GM13977 (cell line): ENCODE results near the gene NEK7.

Experiments used
- DNase-seq: peaks from one replicate; pipeline ENCODE4 v3.0.0; 2012; ENCODE audit warnings: low spot score
- CTCF ChIP-seq: IDR thresholded peaks from 2 replicates; pipeline ENCODE4 v1.5.1; 2012; ENCODE audit warnings: mild to moderate bottlenecking, control low read depth; ENCODE audit not compliant: insufficient read depth; ENCODE audit errors: extremely low read depth, missing control alignments
- in situ Hi-C: fragments of 300-500 bp; cut with MboI; formaldehyde crosslinking; loops from one replicate; pipeline ENCODE4 v1.12.0; 2022; ENCODE audit warnings: low sequenced_read_pairs, low pct_unique_long_range_greater_than_20kb, mixed read lengths, inconsistent platforms; ENCODE audit not compliant: unreplicated experiment

The NEK7 gene

GRCh38 chr1:198156745-198157240 lies at the start of gene NEK7:
Gene NEK7, plus strand, starts transcription at chr1:198156998. Its CDS starts 75,583 bp downstream, at chr1:198232581.
- in situ Hi-C loops, result loop anchor here (25.0 kb wide), 1 partner anchor 531 kb away; no protein-coding TSS in a partner anchor
- peak; percentile 77 for DNase-seq
- TF ChIP-seq CTCF, result no peak

- in situ Hi-C loops, result no loop called here
- no peak for TF ChIP-seq CTCF
- no peak for DNase-seq
Observed at GRCh38 chr1:198107091-198107501, 49.7 kb upstream of the NEK7 start.

GRCh38 chr1:198108636-198109370 lies 48.0 kb upstream of the NEK7 start:
- in situ Hi-C loops, result no loop called here
- no peak for DNase-seq
- TF ChIP-seq CTCF, result no peak

- DNase-seq, result no peak
- in situ Hi-C loops, result no loop called here
- no peak for TF ChIP-seq CTCF
Observed at GRCh38 chr1:198109371-198109715, 47.5 kb upstream of the NEK7 start.

GRCh38 chr1:198113342-198113750 lies 43.5 kb upstream of the NEK7 start:
- in situ Hi-C loops, result no loop called here
- TF ChIP-seq CTCF, result no peak
- DNase-seq, result no peak

- no peak for DNase-seq
- TF ChIP-seq CTCF, result no peak
- in situ Hi-C loops, result no loop called here
Observed at GRCh38 chr1:198116069-198116468, 40.7 kb upstream of the NEK7 start.
